Measurements from ENCODE around the gene TBC1D14. TPM values are rescaled to one million over a fixed set of nuclear protein-coding genes. Genes with fewer than 3 reads are reported as not detected.

Gene TBC1D14
- total RNA-seq, 1 donor from 2014 or later = 33.2 TPM

GRCh38 chr4:6916069-6916586, 6.5 kb downstream of the TBC1D14 start:
- Mint-ChIP-seq H3K27ac (ENCODE audit: unreplicated experiment) (no peak overlapping the region), H3K27me3 (ENCODE audit: unreplicated experiment) (no peaks in the 10 kb centered on the region), H3K4me1 (ENCODE audit: unreplicated experiment) (peaks cover 23% of the 10 kb centered on the region), H3K4me3 (ENCODE audit: unreplicated experiment) (no peak overlapping the region), H3K36me3 (ENCODE audit: unreplicated experiment) (no peaks in the 10 kb centered on the region), H3K9me3 (ENCODE audit: unreplicated experiment) (no peaks in the 10 kb centered on the region)
- TF ChIP-seq CTCF (IDR thresholded peaks at IDR 0.05) = no peak
- no peak for DNase-seq (ENCODE audit: extremely low spot score, unreplicated experiment)

- TF ChIP-seq CTCF (IDR thresholded peaks at IDR 0.05) = no peak
- Mint-ChIP-seq H3K27ac (ENCODE audit: unreplicated experiment) (no peak overlapping the region), H3K4me1 (ENCODE audit: unreplicated experiment) (peaks cover 20% of the 10 kb centered on the region), H3K4me3 (ENCODE audit: unreplicated experiment) (no peak overlapping the region), H3K9me3 (ENCODE audit: unreplicated experiment) (no peaks in the 10 kb centered on the region), H3K36me3 (ENCODE audit: unreplicated experiment) (no peaks in the 10 kb centered on the region), H3K27me3 (ENCODE audit: unreplicated experiment) (no peaks in the 10 kb centered on the region)
- no peak for DNase-seq (ENCODE audit: extremely low spot score, unreplicated experiment)
These were observed 7.2 kb downstream of the TBC1D14 start for GRCh38 chr4:6916587-6917460.

- Mint-ChIP-seq H3K9me3 (ENCODE audit: unreplicated experiment) (no peaks in the 10 kb centered on the region), H3K36me3 (ENCODE audit: unreplicated experiment) (no peaks in the 10 kb centered on the region), H3K4me3 (ENCODE audit: unreplicated experiment) (no peak overlapping the region), H3K27ac (ENCODE audit: unreplicated experiment) (peak overlapping the region; percentile 60), H3K4me1 (ENCODE audit: unreplicated experiment) (peaks cover 20% of the 10 kb centered on the region), H3K27me3 (ENCODE audit: unreplicated experiment) (no peaks in the 10 kb centered on the region)
- TF ChIP-seq CTCF (IDR thresholded peaks at IDR 0.05) = peak; percentile 40
- no peak for DNase-seq (ENCODE audit: extremely low spot score, unreplicated experiment)
These were observed 8.0 kb downstream of the TBC1D14 start for GRCh38 chr4:6917461-6918271.

- no peak overlapping the region for H3K4me3 Mint-ChIP-seq (ENCODE audit: unreplicated experiment)
- H3K4me1 Mint-ChIP-seq (ENCODE audit: unreplicated experiment) = peaks cover 20% of the 10 kb centered on the region
- no peak for DNase-seq (ENCODE audit: extremely low spot score, unreplicated experiment)
- H3K27ac Mint-ChIP-seq (ENCODE audit: unreplicated experiment) = no peak overlapping the region
- no peaks in the 10 kb centered on the region for H3K27me3 Mint-ChIP-seq (ENCODE audit: unreplicated experiment)
- peaks cover 4% of the 10 kb centered on the region for H3K36me3 Mint-ChIP-seq (ENCODE audit: unreplicated experiment)
- TF ChIP-seq CTCF (IDR thresholded peaks at IDR 0.05) = no peak
- no peaks in the 10 kb centered on the region for H3K9me3 Mint-ChIP-seq (ENCODE audit: unreplicated experiment)
These were observed 8.7 kb downstream of the TBC1D14 start for GRCh38 chr4:6918338-6918737.

- Mint-ChIP-seq H3K4me3 (ENCODE audit: unreplicated experiment) (no peak overlapping the region), H3K27me3 (ENCODE audit: unreplicated experiment) (no peaks in the 10 kb centered on the region), H3K36me3 (ENCODE audit: unreplicated experiment) (peaks cover 20% of the 10 kb centered on the region), H3K4me1 (ENCODE audit: unreplicated experiment) (peaks cover 20% of the 10 kb centered on the region), H3K9me3 (ENCODE audit: unreplicated experiment) (no peaks in the 10 kb centered on the region), H3K27ac (ENCODE audit: unreplicated experiment) (no peak overlapping the region)
- no peak for DNase-seq (ENCODE audit: extremely low spot score, unreplicated experiment)
- TF ChIP-seq CTCF (IDR thresholded peaks at IDR 0.05) = no peak
These were observed 10.5 kb downstream of the TBC1D14 start for GRCh38 chr4:6920171-6920570.

All from osteocyte (in vitro differentiated cells).